ENCODE results near the gene SUPT5H.

The SUPT5H gene

DNA sequence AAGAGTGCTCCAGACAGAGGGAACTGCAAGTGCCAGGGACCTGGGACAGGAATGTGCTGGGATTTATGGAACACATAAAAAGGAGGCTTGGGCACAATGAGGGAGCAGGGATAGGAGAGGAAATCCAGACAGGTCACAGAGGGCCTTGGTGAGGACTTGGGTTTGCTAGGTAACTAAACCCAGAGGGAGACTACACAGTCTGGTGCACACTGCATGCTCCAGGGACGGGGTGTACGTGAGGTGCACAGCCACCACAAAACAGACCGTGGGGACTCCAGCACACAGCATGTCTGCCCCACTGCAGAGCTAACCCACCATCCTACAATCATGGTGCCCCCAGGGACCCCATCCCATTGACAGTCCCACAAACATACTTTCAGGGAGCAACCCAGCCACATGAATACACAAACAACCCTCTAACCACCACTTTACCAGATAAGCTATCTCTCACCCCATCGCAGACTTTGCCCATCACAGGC is 44.3 kb upstream of the SUPT5H start:
- Mint-ChIP-seq H3K9me3 (no peaks in the 10 kb centered on the region), H3K36me3 (ENCODE audit: low read depth) (peaks cover 14% of the 10 kb centered on the region), H3K4me1 (peaks cover 57% of the 10 kb centered on the region), H3K4me3 (no peak overlapping the region), H3K27ac (peak overlapping the region; percentile 74), H3K27me3 (ENCODE audit: low read depth, poor library complexity) (peaks cover 2% of the 10 kb centered on the region)
- TF ChIP-seq, protein P1, sequence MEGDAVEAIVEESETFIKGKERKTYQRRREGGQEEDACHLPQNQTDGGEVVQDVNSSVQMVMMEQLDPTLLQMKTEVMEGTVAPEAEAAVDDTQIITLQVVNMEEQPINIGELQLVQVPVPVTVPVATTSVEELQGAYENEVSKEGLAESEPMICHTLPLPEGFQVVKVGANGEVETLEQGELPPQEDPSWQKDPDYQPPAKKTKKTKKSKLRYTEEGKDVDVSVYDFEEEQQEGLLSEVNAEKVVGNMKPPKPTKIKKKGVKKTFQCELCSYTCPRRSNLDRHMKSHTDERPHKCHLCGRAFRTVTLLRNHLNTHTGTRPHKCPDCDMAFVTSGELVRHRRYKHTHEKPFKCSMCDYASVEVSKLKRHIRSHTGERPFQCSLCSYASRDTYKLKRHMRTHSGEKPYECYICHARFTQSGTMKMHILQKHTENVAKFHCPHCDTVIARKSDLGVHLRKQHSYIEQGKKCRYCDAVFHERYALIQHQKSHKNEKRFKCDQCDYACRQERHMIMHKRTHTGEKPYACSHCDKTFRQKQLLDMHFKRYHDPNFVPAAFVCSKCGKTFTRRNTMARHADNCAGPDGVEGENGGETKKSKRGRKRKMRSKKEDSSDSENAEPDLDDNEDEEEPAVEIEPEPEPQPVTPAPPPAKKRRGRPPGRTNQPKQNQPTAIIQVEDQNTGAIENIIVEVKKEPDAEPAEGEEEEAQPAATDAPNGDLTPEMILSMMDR (IDR thresholded peaks at IDR 0.05): no peak
- DNase-seq: no peak

DNA sequence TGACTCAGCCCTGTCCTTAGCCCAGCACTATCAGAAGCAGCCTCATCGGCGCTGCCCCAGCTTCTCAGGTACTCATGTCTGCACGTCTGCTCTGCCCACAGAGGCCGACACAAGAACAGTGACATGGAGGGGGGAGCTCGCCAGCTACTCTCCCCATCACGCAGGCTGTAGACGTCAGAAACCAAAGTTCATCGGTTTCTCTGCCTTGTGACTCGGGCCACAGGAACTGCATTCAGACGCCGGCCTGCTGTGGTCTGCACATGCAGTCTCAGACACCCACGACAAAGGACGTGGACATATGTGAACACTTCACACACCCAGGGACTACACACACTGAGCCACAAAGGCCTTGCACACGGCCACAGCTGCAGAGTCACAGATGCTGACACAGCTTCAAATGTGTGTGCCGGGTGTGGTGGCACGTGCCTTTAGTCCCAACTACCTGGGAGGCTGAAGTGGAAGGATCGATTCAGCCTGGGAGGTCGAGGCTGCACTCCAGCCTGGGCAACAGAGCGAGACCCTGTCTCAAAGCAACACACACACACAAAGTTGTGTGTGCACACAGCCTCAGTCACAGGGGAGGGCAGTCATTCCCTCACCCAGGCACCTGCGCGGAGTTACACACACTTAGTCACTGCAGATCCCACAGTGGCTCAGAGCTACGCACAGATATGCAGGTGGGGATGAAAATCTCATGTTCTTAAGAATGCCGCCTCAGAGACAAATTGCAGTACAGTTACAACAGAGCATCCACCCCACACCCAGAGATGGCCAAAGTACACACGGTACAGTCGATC is 43.6 kb upstream of the SUPT5H start:
- DNase-seq: no peak
- Mint-ChIP-seq H3K4me3 (peak overlapping the region; percentile 84), H3K27ac (peak overlapping the region; percentile 74), H3K9me3 (no peaks in the 10 kb centered on the region), H3K36me3 (ENCODE audit: low read depth) (peaks cover 14% of the 10 kb centered on the region), H3K4me1 (peaks cover 61% of the 10 kb centered on the region), H3K27me3 (ENCODE audit: low read depth, poor library complexity) (peaks cover 4% of the 10 kb centered on the region)
- TF ChIP-seq, protein P1 (IDR thresholded peaks at IDR 0.05): no peak

DNA sequence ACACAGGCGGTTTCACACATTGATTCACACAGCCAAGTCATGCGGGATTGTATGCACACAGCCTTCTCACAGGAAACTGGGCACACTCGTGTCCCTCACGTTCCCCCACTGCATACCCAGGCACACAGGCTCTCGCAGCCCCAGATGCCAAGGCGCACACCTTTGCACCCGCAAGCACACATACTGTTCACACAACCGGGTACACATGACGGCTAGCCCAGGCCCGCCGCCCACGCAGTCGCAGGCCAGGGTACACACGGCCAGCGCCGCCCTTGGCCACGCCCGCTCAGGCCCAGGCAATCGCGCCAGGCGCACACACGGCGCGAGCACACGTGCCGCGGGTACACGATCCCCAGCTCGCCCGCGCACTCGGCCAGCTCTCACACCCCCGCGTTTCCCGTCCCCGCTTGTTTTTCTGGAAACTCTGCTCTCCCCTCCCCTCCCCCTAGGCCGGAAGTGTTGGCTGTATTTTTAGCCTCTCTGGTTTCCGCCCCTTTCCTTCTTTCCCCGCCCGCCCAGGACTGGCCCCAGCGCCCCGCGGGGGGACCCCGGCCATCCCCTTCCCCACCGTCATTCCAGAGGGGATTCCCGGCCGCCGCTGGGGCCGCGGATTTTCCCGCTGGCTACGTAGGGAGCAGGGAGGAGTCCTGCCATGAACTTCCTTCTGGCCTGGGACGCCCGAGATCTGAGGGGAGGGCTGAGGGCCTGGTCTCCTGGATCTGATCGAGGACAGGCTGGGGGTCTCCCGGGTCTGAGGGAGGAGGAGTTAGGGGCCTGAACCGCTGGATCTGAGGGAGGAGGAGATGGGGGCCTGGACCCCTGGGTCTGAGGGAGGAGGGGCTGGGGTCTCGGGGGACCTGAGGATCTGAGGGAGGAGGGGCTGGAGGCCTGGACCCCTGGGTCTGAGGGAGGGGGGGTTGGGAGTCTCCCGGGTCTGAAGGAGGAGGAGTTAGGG is 42.8 kb upstream of the SUPT5H start:
- H3K27me3 Mint-ChIP-seq (ENCODE audit: low read depth, poor library complexity): peaks cover 4% of the 10 kb centered on the region
- DNase-seq: peak; percentile 80
- peaks cover 67% of the 10 kb centered on the region for H3K4me1 Mint-ChIP-seq
- H3K4me3 Mint-ChIP-seq: peak overlapping the region; percentile 84
- peaks cover 14% of the 10 kb centered on the region for H3K36me3 Mint-ChIP-seq (ENCODE audit: low read depth)
- peak overlapping the region; percentile 99 for H3K27ac Mint-ChIP-seq
- TF ChIP-seq, protein P1 (IDR thresholded peaks at IDR 0.05): no peak
- H3K9me3 Mint-ChIP-seq: no peaks in the 10 kb centered on the region

DNA sequence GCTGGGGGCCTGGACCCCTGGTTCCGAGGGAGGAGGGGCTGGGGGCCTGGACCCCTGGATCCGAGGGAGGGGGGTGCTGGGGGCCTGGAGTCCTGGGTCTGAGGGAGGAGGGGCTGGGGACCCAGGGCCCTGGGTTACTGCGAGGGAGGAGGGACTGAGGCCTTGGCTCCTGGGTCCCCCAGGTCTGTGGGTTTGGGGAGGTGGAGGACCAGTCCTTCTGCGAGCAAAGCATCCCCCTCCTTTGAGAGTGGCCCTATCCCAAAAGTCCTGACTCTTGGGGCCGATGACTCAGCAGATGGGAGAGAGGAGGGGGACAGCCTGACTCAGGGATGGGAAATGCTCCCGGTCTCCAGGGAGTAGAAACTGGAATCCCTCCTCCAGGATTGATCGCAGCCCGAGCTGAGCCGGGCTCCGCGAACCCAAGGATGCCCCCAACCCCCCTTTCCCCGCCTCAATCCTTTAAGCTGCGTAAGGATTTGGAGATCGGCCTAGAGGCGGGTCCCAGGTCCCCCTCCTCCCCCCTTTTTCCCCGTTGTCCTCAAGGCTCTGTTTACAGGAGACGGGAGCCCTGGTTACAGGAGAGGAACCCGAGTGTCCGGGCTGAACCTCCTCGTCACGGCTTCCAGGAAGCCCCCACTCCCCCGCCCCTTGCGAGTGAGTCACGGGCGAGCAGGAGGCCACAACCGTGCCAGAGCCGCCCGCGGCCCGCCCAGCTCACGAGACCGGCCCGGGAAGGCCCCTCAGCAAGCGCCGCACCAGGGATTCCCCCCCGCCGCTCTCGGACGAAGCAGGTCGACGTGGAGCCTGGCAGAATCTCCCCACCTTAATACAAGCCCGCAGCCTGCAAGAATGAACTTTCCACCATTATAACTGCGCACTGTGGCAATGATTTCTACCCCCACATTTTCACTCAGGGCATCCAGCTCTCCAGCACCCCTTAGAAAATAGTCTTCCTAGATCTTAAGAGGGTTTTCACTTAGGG is 41.8 kb upstream of the SUPT5H start:
- Mint-ChIP-seq H3K9me3 (no peaks in the 10 kb centered on the region), H3K27ac (peak overlapping the region; percentile 97), H3K36me3 (ENCODE audit: low read depth) (peaks cover 14% of the 10 kb centered on the region), H3K4me3 (peak overlapping the region; percentile 84), H3K27me3 (ENCODE audit: low read depth, poor library complexity) (peaks cover 7% of the 10 kb centered on the region), H3K4me1 (peaks cover 71% of the 10 kb centered on the region)
- DNase-seq: peak; percentile 75
- TF ChIP-seq, protein P1 (IDR thresholded peaks at IDR 0.05): no peak

DNA sequence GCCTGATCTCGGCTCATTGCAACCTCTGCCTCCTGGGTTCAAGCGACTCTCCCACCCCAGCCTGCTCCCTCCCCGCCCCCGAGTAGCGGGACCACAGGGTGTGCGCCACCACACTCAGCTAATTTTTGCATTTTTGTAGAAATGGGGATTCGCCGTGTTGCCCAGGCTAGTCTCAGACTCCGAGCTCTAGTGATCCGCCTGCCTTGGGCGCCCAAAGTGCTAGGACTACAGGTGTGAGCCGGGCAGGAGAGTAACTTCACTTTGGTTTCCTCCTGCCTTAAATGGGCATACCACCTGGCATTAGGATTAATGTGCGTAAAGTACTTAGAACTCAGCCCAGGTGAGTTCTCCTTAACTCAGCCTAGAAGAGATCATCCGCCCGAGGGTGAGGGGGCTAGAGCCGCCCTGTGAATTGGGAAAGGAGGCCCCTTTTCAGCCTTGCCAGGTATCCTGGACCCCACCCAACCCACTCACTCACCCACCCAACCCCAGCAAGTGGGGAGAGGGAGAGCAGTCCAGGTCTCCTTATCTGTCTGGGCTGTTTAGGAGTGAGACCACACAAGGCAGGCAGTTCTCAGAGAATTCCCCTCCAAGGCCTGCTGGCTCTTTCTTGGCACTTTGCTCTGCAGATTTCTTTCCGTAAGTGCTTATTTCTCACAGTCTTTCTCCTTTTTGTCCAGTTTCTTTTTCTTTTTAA is 40.0 kb upstream of the SUPT5H start:
- H3K27ac Mint-ChIP-seq: no peak overlapping the region
- no peaks in the 10 kb centered on the region for H3K36me3 Mint-ChIP-seq (ENCODE audit: low read depth)
- H3K27me3 Mint-ChIP-seq (ENCODE audit: low read depth, poor library complexity): peaks cover 11% of the 10 kb centered on the region
- DNase-seq: no peak
- peak overlapping the region; percentile 85 for H3K4me3 Mint-ChIP-seq
- TF ChIP-seq, protein P1 (IDR thresholded peaks at IDR 0.05): no peak
- peaks cover 69% of the 10 kb centered on the region for H3K4me1 Mint-ChIP-seq
- no peaks in the 10 kb centered on the region for H3K9me3 Mint-ChIP-seq

Data from nephron progenitor cell (in vitro differentiated cells).